Caki2 (cell line): ENCODE data around the gene MAD1L1. TPM values are rescaled to one million over a fixed set of nuclear protein-coding genes. Genes with fewer than 3 reads are reported as not detected.

Experiments used
- DNase-seq: peaks from one replicate; pipeline ENCODE4 v3.0.0-alpha.2; 2015; ENCODE audit warnings: low read depth
- in situ Hi-C: cut with HindIII; loops from 2 replicates; pipeline ENCODE4 v1.10.0; 2016; ENCODE audit warnings: low sequenced_read_pairs, low pct_unique_long_range_greater_than_20kb, mixed read lengths
- total RNA-seq: library from RNA; depleted of rRNA; stranded (reverse); fragments of >200 nt; shearing (Covaris generic); gene quantifications from 2 replicates; pipeline ENCODE4 v1.2.3, GENCODE V29; 2014; ENCODE audit warnings: low replicate concordance

The MAD1L1 gene
- total RNA-seq, 1 experiment from 2014 or later, result 123 TPM

- in situ Hi-C loops, result no loop called here
- DNase-seq, result no peak
Observed at GRCh38 chr7:2141651-2142050, 91.1 kb downstream of the MAD1L1 start.

GRCh38 chr7:2141021-2141410 lies 91.7 kb downstream of the MAD1L1 start:
- DNase-seq, result no peak
- in situ Hi-C loops, result no loop called here

GRCh38 chr7:2140216-2141020 lies 92.3 kb downstream of the MAD1L1 start:
- in situ Hi-C loops, result no loop called here
- DNase-seq, result no peak

- in situ Hi-C loops, result no loop called here
- DNase-seq, result no peak
Observed at GRCh38 chr7:2139004-2139699, 93.6 kb downstream of the MAD1L1 start.

GRCh38 chr7:2138146-2138765 lies 94.5 kb downstream of the MAD1L1 start:
- in situ Hi-C loops, result no loop called here
- no peak for DNase-seq

GRCh38 chr7:2134740-2135139 lies 98.0 kb downstream of the MAD1L1 start:
- in situ Hi-C loops, result no loop called here
- no peak for DNase-seq

- DNase-seq, result no peak
- in situ Hi-C loops, result no loop called here
Observed at GRCh38 chr7:2132243-2132642, 100.5 kb downstream of the MAD1L1 start.

- in situ Hi-C loops, result no loop called here
- DNase-seq, result no peak
Observed at GRCh38 chr7:2131800-2132199, 100.9 kb downstream of the MAD1L1 start.

- DNase-seq, result no peak
- in situ Hi-C loops, result no loop called here
Observed at GRCh38 chr7:2131341-2131740, 101.4 kb downstream of the MAD1L1 start.

- in situ Hi-C loops, result no loop called here
- no peak for DNase-seq
Observed at GRCh38 chr7:2130096-2130375, 102.7 kb downstream of the MAD1L1 start.

- no peak for DNase-seq
- in situ Hi-C loops, result no loop called here
Observed at GRCh38 chr7:2129323-2130095, 103.2 kb downstream of the MAD1L1 start.

GRCh38 chr7:2128601-2129322 lies 104.0 kb downstream of the MAD1L1 start:
- DNase-seq, result no peak
- in situ Hi-C loops, result no loop called here

- no peak for DNase-seq
- in situ Hi-C loops, result no loop called here
Observed at GRCh38 chr7:2126621-2127020, 106.1 kb downstream of the MAD1L1 start.

- in situ Hi-C loops, result no loop called here
Observed at GRCh38 chr7:2125931-2126330, 106.8 kb downstream of the MAD1L1 start.

GRCh38 chr7:2124604-2125345 lies 108.0 kb downstream of the MAD1L1 start:
- DNase-seq, result no peak
- in situ Hi-C loops, result no loop called here

More at GRCh38 chr7:2125931-2126330, 106.8 kb downstream of the MAD1L1 start:
- DNase-seq, result no peak

GRCh38 chr7:2123916-2124315 lies 108.8 kb downstream of the MAD1L1 start:
- no peak for DNase-seq
- in situ Hi-C loops, result no loop called here

GRCh38 chr7:2123360-2123759 lies 109.4 kb downstream of the MAD1L1 start:
- DNase-seq, result no peak
- in situ Hi-C loops, result no loop called here

GRCh38 chr7:2122651-2123050 lies 110.1 kb downstream of the MAD1L1 start:
- in situ Hi-C loops, result no loop called here
- DNase-seq, result no peak
